Spinal cord (tissue), 10 donors: ENCODE data around the gene B3GAT2. TPM values are rescaled to one million over a fixed set of nuclear protein-coding genes. Genes with fewer than 3 reads are reported as not detected.

Source experiments
- DNase-seq, 6 donors: peaks; one replicate each; pipeline versions ENCODE4 v3.0.0 to v3.0.0-alpha.2; 2013 to 2015; ENCODE audit warnings: low spot score in 6 of 6, low read depth in 4 of 6
- H3K27ac ChIP-seq: one replicate; pipeline ENCODE4 v1.5.1; 2013; ENCODE audit warnings: low read depth, low read length, control low read depth
- H3K27me3 ChIP-seq: one replicate; pipeline ENCODE4 v1.6.1; 2013; ENCODE audit warnings: low read length; ENCODE audit not compliant: control insufficient read depth, insufficient read depth
- H3K36me3 ChIP-seq: one replicate; pipeline ENCODE4 v1.6.1; 2013; ENCODE audit warnings: low read length; ENCODE audit not compliant: control insufficient read depth, insufficient read depth
- H3K4me1 ChIP-seq: one replicate; pipeline ENCODE4 v1.6.1; 2013; ENCODE audit warnings: low read length; ENCODE audit not compliant: control insufficient read depth, insufficient read depth
- H3K4me3 ChIP-seq: one replicate; pipeline ENCODE4 v1.5.1; 2013; ENCODE audit warnings: low read depth, low read length, control low read depth
- H3K9me3 ChIP-seq: one replicate; pipeline ENCODE4 v1.6.1; 2013; ENCODE audit warnings: low read length; ENCODE audit not compliant: control insufficient read depth, insufficient read depth
- WGBS: methylation state at CpG from one replicate; pipeline ENCODE4 v1.1.5; 2013; ENCODE audit warnings: missing lambda C conversion rate; ENCODE audit not compliant: insufficient coverage; 5-methylcytosine and 5-hydroxymethylcytosine counted together
- polyA plus RNA-seq, 2 donors: library from polyadenylated mRNA; unstranded; fragments of 120-200 nt; gene quantifications; one replicate each; pipeline ENCODE4 v1.2.1, GENCODE V29; 2013; ENCODE audit not compliant: insufficient read length in 2 of 2
- total RNA-seq, 2 donors: library from RNA; depleted of rRNA in 1 of 2; stranded (reverse); fragments of 120-200 nt in 1 of 2; fragments of >200 nt in 1 of 2; gene quantifications; one replicate each; pipeline versions ENCODE4 v1.2.3 to v1.2.4, GENCODE V29; 2013 to 2014
- donor health status: healthy.

The B3GAT2 gene
- total and polyA plus RNA-seq, 4 donors = 22.9 to 82.5 (median 66.1) TPM

- Histone ChIP-seq H3K36me3 (no peaks in the 10 kb centered on the region), H3K4me3 (no peak overlapping the region), H3K27me3 (no peaks in the 10 kb centered on the region), H3K9me3 (peaks cover 2% of the 10 kb centered on the region), H3K27ac (no peak overlapping the region), H3K4me1 (no peaks in the 10 kb centered on the region)
- 92% methylated on average over 5 of the region's 5 CpGs for WGBS
- DNase-seq = no peak
Observed at GRCh38 chr6:70879496-70879895, 77.4 kb downstream of the B3GAT2 start.

GRCh38 chr6:70874181-70874913, 82.5 kb downstream of the B3GAT2 start:
- no peak for DNase-seq
- Histone ChIP-seq H3K4me1 (no peaks in the 10 kb centered on the region), H3K4me3 (no peak overlapping the region), H3K36me3 (no peaks in the 10 kb centered on the region), H3K9me3 (peaks cover 8% of the 10 kb centered on the region), H3K27me3 (no peaks in the 10 kb centered on the region), H3K27ac (no peak overlapping the region)
- WGBS = 64% methylated on average over 2 of the region's 3 CpGs

GRCh38 chr6:70872469-70872868, 84.4 kb downstream of the B3GAT2 start:
- WGBS = no CpG with 5 or more reads among the region's 2 CpGs
- no peak for DNase-seq
- no peaks in the 10 kb centered on the region for H3K4me1 ChIP-seq
- H3K27me3 ChIP-seq = no peaks in the 10 kb centered on the region
- H3K27ac ChIP-seq = no peak overlapping the region
- no peaks in the 10 kb centered on the region for H3K36me3 ChIP-seq
- peaks cover 6% of the 10 kb centered on the region for H3K9me3 ChIP-seq
- no peak overlapping the region for H3K4me3 ChIP-seq

- no CpG with 5 or more reads among the region's 3 CpGs for WGBS
Observed at GRCh38 chr6:70864401-70864800, 92.5 kb downstream of the B3GAT2 start.

DNA sequence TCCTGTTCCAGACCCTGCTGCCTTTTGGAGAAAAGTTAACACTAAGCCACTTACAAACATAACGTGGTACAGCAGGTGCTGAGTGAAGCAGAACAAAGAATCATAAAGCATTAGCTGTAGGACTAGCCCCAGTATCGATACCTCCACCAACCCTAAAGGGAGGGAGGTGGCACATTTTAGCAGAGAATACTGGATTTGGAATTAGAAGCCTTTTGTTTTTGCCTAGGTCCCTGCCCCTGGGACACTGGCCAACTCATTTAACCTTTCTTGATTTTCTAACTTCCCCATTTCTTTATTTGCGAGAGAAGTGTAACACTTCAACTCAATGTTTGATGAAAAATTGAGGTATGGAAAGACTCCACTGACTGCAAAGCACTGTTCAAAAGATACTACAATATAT, 93.5 kb downstream of the B3GAT2 start:
- WGBS = no CpG with 5 or more reads among the region's 3 CpGs
- no peak overlapping the region for H3K27ac ChIP-seq
- no peak overlapping the region for H3K4me3 ChIP-seq
- no peaks in the 10 kb centered on the region for H3K36me3 ChIP-seq
- no peaks in the 10 kb centered on the region for H3K9me3 ChIP-seq
- H3K27me3 ChIP-seq = no peaks in the 10 kb centered on the region
- no peaks in the 10 kb centered on the region for H3K4me1 ChIP-seq
- no peak for DNase-seq

More at GRCh38 chr6:70864401-70864800, 92.5 kb downstream of the B3GAT2 start:
- H3K36me3 ChIP-seq = no peaks in the 10 kb centered on the region
- DNase-seq = no peak
- no peaks in the 10 kb centered on the region for H3K27me3 ChIP-seq
- H3K9me3 ChIP-seq = no peaks in the 10 kb centered on the region
- H3K27ac ChIP-seq = no peak overlapping the region
- H3K4me3 ChIP-seq = no peak overlapping the region
- no peaks in the 10 kb centered on the region for H3K4me1 ChIP-seq

GRCh38 chr6:70860920-70861319, 95.9 kb downstream of the B3GAT2 start:
- Histone ChIP-seq H3K27ac (no peak overlapping the region), H3K27me3 (no peaks in the 10 kb centered on the region), H3K36me3 (peaks cover 3% of the 10 kb centered on the region), H3K4me3 (no peak overlapping the region), H3K9me3 (no peaks in the 10 kb centered on the region), H3K4me1 (no peaks in the 10 kb centered on the region)
- WGBS = no CpG with 5 or more reads among the region's 1 CpG
- DNase-seq = no peak

- WGBS = no CpG with 5 or more reads among the region's 1 CpG
- no peak for DNase-seq
- peaks cover 3% of the 10 kb centered on the region for H3K36me3 ChIP-seq
- no peak overlapping the region for H3K27ac ChIP-seq
- no peak overlapping the region for H3K4me3 ChIP-seq
- no peaks in the 10 kb centered on the region for H3K4me1 ChIP-seq
- no peaks in the 10 kb centered on the region for H3K27me3 ChIP-seq
- H3K9me3 ChIP-seq = no peaks in the 10 kb centered on the region
Observed at GRCh38 chr6:70860045-70860444, 96.8 kb downstream of the B3GAT2 start.

GRCh38 chr6:70857387-70858077, 99.3 kb downstream of the B3GAT2 start:
- WGBS = 100% methylated on average over 1 of the region's 5 CpGs
- Histone ChIP-seq H3K4me1 (no peaks in the 10 kb centered on the region), H3K36me3 (peaks cover 3% of the 10 kb centered on the region), H3K4me3 (no peak overlapping the region), H3K27me3 (no peaks in the 10 kb centered on the region), H3K9me3 (no peaks in the 10 kb centered on the region), H3K27ac (no peak overlapping the region)
- no peak for DNase-seq

DNA sequence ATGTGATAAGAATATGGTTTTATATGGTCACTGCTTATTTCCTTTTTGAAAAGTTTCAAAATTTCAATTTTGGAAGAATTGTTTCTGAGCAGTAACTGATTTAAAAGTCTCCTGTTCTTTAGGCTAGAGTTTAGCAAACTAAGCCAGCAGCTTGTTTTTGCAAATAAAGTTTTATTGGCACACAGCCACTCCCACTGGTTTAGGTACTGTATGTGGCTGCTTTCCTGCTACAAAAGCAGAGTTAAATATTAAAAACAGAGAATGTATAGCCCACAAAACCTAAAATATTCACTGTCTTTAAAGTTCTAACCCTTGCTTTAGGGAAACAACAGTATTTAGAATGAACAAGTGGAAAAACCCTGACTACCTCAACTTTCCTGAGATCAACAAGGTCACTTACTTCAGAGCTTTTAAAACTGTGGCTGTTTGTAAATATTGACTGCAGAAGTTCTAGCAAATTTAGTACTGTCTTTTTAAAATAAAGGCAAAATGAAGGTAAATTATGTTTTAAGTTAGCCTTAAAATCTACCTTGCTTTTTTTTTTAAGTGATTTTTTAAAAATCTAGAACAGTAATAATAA, 104.1 kb downstream of the B3GAT2 start:
- H3K27ac ChIP-seq = no peak overlapping the region
- no peaks in the 10 kb centered on the region for H3K9me3 ChIP-seq
- H3K36me3 ChIP-seq = peaks cover under 1% of the 10 kb centered on the region
- H3K4me3 ChIP-seq = no peak overlapping the region
- DNase-seq = no peak
- no peaks in the 10 kb centered on the region for H3K4me1 ChIP-seq
- no peaks in the 10 kb centered on the region for H3K27me3 ChIP-seq
